BJ (cell line): ENCODE data around the gene MRPS18C. TPM values are rescaled to one million over a fixed set of nuclear protein-coding genes. Genes with fewer than 3 reads are reported as not detected.

Experiments
- CTCF ChIA-PET: fragments of 350-600 bp; formaldehyde crosslinking; extraction: SDS; loops from one replicate; lab custom pipeline; 2021; ENCODE audit warnings: antibody characterized with exemption, inconsistent platforms; lab: Yijun Ruan, JAX
- POLR2A ChIA-PET: fragments of 300-600 bp; sonication (Branson Sonifier 250); formaldehyde crosslinking; extraction: SDS; loops from one replicate; lab custom pipeline; 2021; ENCODE audit warnings: antibody characterized with exemption; lab: Charles Lee
- DNase-seq: peaks from one replicate; pipeline ENCODE4 v3.0.0-alpha.2; 2011; ENCODE audit warnings: low read depth
- H3K27me3 ChIP-seq: 2 replicates; pipeline ENCODE4 v1.6.0; 2011; ENCODE audit warnings: low read length; ENCODE audit not compliant: control insufficient read depth, insufficient read depth
- H3K36me3 ChIP-seq: 2 replicates; pipeline ENCODE4 v1.5.1; 2011; ENCODE audit warnings: low read length; ENCODE audit not compliant: control insufficient read depth, insufficient read depth
- H3K4me3 ChIP-seq: 2 replicates; pipeline ENCODE4 v1.5.1; 2011; ENCODE audit warnings: low read depth, mild to moderate bottlenecking, control low read depth, low read length
- polyA plus RNA-seq: library from polyadenylated mRNA; depleted of rRNA; stranded (reverse); fragments of >200 nt; gene quantifications from 2 replicates; pipeline ENCODE4 v1.2.3, GENCODE V29; 2011; rRNA removed
- TF ChIP-seq, protein P1 (sequence below): IDR thresholded peaks from 2 replicates; pipeline ENCODE4 v1.5.1; 2011; ENCODE audit warnings: low read depth, mild to moderate bottlenecking, control low read depth, inconsistent platforms, low read length, moderate library complexity; ENCODE audit not compliant: insufficient read depth

Gene MRPS18C
- polyA plus RNA-seq, 1 experiment, result 16.4 TPM

- POLR2A ChIA-PET, result no interaction called here
These were observed 54.6 kb downstream of the MRPS18C start for GRCh38 chr4:83510442-83510841.

More at GRCh38 chr4:83510442-83510841, 54.6 kb downstream of the MRPS18C start:
- no peak for DNase-seq
- CTCF ChIA-PET, result interaction anchor here (1.3 to 4.2 kb wide), 2 partner anchors 14 to 131 kb away, joined by 3 to 54 read pairs; no protein-coding TSS in a partner anchor
- Histone ChIP-seq H3K4me3 (no peak overlapping the region), H3K27me3 (no peaks in the 10 kb centered on the region), H3K36me3 (no peaks in the 10 kb centered on the region)
- TF ChIP-seq, protein P1, sequence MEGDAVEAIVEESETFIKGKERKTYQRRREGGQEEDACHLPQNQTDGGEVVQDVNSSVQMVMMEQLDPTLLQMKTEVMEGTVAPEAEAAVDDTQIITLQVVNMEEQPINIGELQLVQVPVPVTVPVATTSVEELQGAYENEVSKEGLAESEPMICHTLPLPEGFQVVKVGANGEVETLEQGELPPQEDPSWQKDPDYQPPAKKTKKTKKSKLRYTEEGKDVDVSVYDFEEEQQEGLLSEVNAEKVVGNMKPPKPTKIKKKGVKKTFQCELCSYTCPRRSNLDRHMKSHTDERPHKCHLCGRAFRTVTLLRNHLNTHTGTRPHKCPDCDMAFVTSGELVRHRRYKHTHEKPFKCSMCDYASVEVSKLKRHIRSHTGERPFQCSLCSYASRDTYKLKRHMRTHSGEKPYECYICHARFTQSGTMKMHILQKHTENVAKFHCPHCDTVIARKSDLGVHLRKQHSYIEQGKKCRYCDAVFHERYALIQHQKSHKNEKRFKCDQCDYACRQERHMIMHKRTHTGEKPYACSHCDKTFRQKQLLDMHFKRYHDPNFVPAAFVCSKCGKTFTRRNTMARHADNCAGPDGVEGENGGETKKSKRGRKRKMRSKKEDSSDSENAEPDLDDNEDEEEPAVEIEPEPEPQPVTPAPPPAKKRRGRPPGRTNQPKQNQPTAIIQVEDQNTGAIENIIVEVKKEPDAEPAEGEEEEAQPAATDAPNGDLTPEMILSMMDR, result no peak

Other genes with a start within 250 kb of the MRPS18C start
- gene COQ2, start 171.3 kb upstream of the MRPS18C start, polyA plus RNA-seq, result 14.5 and 21.0 TPM in 2 replicates
- 0.71 and 1.1 TPM in 2 replicates for gene HPSE, start 121.2 kb upstream of the MRPS18C start, polyA plus RNA-seq
- 9.6 and 12.8 TPM in 2 replicates for gene HELQ, start 235 bp upstream of the MRPS18C start, polyA plus RNA-seq
- 3.1 and 7.6 TPM in 2 replicates for gene ABRAXAS1, start 29.0 kb downstream of the MRPS18C start, polyA plus RNA-seq
- 0.37 and 0.58 TPM in 2 replicates for gene GPAT3, start 80.0 kb downstream of the MRPS18C start, polyA plus RNA-seq